ENCODE measurements around the gene APOBEC3B. TPM values are rescaled to one million over a fixed set of nuclear protein-coding genes. Genes with fewer than 3 reads are reported as not detected.
"Not testable (repeated sequence)": the region's sequence is repeated elsewhere in the genome, so short reads cannot be mapped to it uniquely, and the experiment has no call there.

APOBEC3B gene
- total RNA-seq, 1 donor from 2014 or later = 12.3 TPM

DNA sequence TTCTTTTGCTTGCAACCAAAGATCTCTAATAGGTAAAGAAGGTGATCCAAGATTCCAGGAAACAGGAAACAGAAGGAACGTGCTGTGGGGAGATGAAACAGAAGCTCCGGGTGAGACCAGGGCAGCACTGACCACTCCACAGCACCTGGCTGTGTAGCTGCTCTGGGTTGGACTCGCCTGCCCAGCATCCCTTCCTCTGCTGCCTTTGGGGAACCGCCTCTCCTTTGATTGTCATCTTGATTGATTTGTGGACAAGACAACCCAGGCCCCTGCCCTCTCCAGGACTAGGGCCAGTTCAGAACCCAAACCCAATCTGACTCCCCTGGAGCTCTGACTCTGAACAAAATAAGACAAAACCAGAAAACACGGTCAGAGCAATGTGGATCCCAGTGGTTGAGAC is 39.4 kb upstream of the APOBEC3B start:
- Mint-ChIP-seq H3K27ac (ENCODE audit: unreplicated experiment) (no peak overlapping the region), H3K9me3 (no peaks in the 10 kb centered on the region), H3K27me3 (ENCODE audit: low read depth) (peaks cover 54% of the 10 kb centered on the region), H3K4me1 (peaks cover 4% of the 10 kb centered on the region), H3K4me3 (no peak overlapping the region), H3K36me3 (ENCODE audit: low read depth) (no peaks in the 10 kb centered on the region)
- DNase-seq (ENCODE audit: low read depth, low spot score) = no peak
- TF ChIP-seq, protein P1, sequence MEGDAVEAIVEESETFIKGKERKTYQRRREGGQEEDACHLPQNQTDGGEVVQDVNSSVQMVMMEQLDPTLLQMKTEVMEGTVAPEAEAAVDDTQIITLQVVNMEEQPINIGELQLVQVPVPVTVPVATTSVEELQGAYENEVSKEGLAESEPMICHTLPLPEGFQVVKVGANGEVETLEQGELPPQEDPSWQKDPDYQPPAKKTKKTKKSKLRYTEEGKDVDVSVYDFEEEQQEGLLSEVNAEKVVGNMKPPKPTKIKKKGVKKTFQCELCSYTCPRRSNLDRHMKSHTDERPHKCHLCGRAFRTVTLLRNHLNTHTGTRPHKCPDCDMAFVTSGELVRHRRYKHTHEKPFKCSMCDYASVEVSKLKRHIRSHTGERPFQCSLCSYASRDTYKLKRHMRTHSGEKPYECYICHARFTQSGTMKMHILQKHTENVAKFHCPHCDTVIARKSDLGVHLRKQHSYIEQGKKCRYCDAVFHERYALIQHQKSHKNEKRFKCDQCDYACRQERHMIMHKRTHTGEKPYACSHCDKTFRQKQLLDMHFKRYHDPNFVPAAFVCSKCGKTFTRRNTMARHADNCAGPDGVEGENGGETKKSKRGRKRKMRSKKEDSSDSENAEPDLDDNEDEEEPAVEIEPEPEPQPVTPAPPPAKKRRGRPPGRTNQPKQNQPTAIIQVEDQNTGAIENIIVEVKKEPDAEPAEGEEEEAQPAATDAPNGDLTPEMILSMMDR (conservative IDR thresholded peaks at IDR 0.05) = no peak

DNA sequence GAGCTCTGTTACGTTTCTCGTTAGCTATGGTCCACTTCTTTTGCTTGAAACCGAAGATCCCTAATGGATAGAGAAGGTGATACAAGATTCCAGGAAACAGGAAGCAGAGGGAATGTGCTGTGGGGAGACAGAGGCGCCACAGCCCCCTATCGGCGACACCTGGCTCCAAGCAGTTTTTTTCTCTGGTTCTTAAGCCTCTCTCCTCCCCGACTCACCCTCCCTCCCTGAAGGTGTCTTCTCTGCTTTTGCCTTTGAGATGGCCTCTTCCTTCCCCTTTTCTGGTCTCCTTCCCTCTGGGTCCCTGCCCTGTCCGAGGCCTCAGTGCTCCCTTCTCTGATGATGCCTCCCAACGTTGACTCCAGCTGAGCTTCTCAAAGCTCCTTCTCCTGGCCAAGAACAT is 38.9 kb upstream of the APOBEC3B start:
- peaks cover 55% of the 10 kb centered on the region for H3K27me3 Mint-ChIP-seq (ENCODE audit: low read depth)
- DNase-seq (ENCODE audit: low read depth, low spot score) = no peak
- H3K9me3 Mint-ChIP-seq = no peaks in the 10 kb centered on the region
- TF ChIP-seq, protein P1 (conservative IDR thresholded peaks at IDR 0.05) = no peak
- H3K4me1 Mint-ChIP-seq = peaks cover 4% of the 10 kb centered on the region
- H3K36me3 Mint-ChIP-seq (ENCODE audit: low read depth) = no peaks in the 10 kb centered on the region
- H3K27ac Mint-ChIP-seq (ENCODE audit: unreplicated experiment) = no peak overlapping the region
- no peak overlapping the region for H3K4me3 Mint-ChIP-seq

DNA sequence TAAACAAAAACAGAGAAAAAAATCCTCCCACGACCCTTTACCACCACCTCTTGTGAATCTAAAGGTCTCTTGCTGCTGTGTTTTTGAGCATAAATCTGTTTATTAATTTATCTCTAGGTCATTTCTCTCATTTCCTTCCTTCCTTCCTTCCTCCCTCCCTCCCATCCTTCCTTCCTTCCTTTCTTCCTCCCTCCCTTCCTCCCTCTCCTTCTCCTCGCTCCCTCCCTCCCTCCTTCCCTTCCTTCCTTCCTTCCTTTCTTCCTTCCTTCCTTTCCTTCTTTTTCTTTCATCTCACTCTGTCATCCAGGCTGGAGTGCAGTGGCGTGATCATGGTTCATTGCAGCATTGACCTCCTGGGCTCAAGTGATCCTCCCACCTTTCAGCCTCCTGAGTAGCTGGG is 38.3 kb upstream of the APOBEC3B start:
- TF ChIP-seq, protein P1 (conservative IDR thresholded peaks at IDR 0.05) = no peak
- no peak for DNase-seq (ENCODE audit: low read depth, low spot score)
- Mint-ChIP-seq H3K27me3 (ENCODE audit: low read depth) (peaks cover 55% of the 10 kb centered on the region), H3K4me3 (no peak overlapping the region), H3K27ac (ENCODE audit: unreplicated experiment) (no peak overlapping the region), H3K4me1 (peaks cover 4% of the 10 kb centered on the region), H3K36me3 (ENCODE audit: low read depth) (no peaks in the 10 kb centered on the region), H3K9me3 (no peaks in the 10 kb centered on the region)

DNA sequence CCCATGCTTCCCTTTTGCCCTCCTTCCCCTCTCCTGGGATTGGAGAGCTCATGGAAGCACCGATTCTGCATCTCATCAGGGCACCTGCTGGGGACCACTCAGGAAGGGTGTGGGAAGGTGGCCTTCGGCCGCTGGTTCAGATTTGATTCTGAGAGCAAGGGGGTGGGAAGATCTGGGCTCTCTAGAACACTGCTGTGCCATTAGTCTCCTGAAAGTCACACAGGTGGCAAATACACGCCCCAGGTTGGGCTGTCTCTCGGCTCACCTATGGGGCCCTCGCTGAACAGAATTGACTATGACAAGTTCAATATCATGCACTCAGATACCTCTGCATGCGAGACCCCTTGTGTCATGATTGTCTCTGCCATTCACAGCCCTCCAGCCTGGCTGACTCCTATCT is 37.5 kb upstream of the APOBEC3B start:
- H3K27ac Mint-ChIP-seq (ENCODE audit: unreplicated experiment) = no peak overlapping the region

DNA sequence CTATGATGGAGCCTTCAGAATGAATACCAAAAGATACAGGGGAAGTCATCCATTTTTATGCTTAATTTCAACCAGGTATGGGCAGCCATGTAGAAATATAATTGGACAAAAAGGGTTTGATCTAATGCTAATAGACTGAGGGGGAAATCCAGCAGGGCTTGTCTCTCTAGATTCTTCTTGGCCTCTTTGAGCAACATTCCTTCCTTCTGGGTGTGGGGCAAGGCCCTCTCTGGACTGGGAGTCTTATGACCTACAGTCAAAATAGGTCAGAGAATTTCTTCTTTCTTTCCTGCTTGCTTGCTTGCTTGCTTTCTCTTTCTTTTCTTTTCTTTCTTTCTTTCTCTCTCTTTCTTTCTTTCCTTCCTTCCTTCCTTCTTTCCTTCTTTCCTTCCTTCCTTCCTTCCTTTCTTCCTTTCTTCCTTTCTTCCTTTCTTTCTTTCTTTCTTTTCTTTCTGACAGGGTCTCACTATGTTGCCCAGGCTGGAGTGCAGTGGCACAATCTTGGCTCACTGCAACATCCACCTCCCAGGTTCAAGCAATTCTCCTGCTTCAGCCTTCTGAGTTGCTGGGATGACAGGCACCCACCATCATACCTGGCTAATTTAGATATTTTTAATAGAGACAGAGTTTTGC is 36.3 kb upstream of the APOBEC3B start:
- not testable (repeated sequence) for H3K9me3 Mint-ChIP-seq; H3K27ac Mint-ChIP-seq (ENCODE audit: unreplicated experiment); H3K36me3 Mint-ChIP-seq (ENCODE audit: low read depth); H3K4me3 Mint-ChIP-seq; H3K4me1 Mint-ChIP-seq; DNase-seq (ENCODE audit: low read depth, low spot score)
- peaks cover 47% of the 10 kb centered on the region for H3K27me3 Mint-ChIP-seq (ENCODE audit: low read depth)

More for the DNA sequence above, 37.5 kb upstream of the APOBEC3B start:
- no peak for DNase-seq (ENCODE audit: low read depth, low spot score)
- Mint-ChIP-seq H3K36me3 (ENCODE audit: low read depth) (no peaks in the 10 kb centered on the region), H3K4me1 (peaks cover 4% of the 10 kb centered on the region), H3K4me3 (no peak overlapping the region), H3K27me3 (ENCODE audit: low read depth) (peaks cover 51% of the 10 kb centered on the region), H3K9me3 (no peaks in the 10 kb centered on the region)
- TF ChIP-seq, protein P1 (conservative IDR thresholded peaks at IDR 0.05) = no peak

DNA sequence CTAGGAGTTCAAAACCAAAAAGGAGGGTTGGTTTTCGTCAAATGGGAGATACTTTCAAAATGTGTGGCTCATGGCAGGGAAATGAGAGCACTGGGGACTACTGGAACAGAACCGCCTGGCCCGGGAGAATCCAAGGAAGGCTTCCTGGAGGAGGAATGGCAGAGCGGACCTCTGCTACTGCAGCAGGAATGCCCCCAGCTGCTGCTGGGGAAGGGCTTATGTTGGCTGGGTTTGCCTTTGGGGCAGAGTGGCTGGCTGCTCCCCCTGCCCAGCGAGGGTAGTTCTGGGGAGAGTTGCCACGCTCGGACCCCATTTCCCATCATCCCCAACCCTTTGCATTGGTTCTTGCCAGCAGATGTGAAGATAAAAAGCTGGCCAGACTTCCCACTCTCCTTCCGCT is 35.4 kb upstream of the APOBEC3B start:
- H3K4me3 Mint-ChIP-seq = no peak overlapping the region
- no peaks in the 10 kb centered on the region for H3K9me3 Mint-ChIP-seq
- H3K27ac Mint-ChIP-seq (ENCODE audit: unreplicated experiment) = no peak overlapping the region
- no peaks in the 10 kb centered on the region for H3K36me3 Mint-ChIP-seq (ENCODE audit: low read depth)
- H3K4me1 Mint-ChIP-seq = peaks cover 4% of the 10 kb centered on the region
- TF ChIP-seq, protein P1 (conservative IDR thresholded peaks at IDR 0.05) = no peak
- peaks cover 41% of the 10 kb centered on the region for H3K27me3 Mint-ChIP-seq (ENCODE audit: low read depth)
- no peak for DNase-seq (ENCODE audit: low read depth, low spot score)
